ENCODE measurements around the gene PRDM5.

The PRDM5 gene

GRCh38 chr4:120922381-120923206 is at the start of gene PRDM5:
Gene PRDM5 (minus strand): TSS chr4:120922726. CDS start chr4:120922608, 118 bp downstream.
- Mint-ChIP-seq H3K4me1 (peaks cover 49% of the 10 kb centered on the region), H3K9me3 (peaks cover 8% of the 10 kb centered on the region), H3K36me3 (ENCODE audit: low read depth) (peaks cover 5% of the 10 kb centered on the region), H3K27me3 (ENCODE audit: low read depth, poor library complexity) (peaks cover 3% of the 10 kb centered on the region), H3K27ac (peak within 1 kb of the TSS; percentile 99), H3K4me3 (peak within 1 kb of the TSS; percentile 87)
- DNase-seq: peak; percentile 72
- no peak for TF ChIP-seq CTCF (IDR thresholded peaks at IDR 0.05)

- DNase-seq: no peak
- Mint-ChIP-seq H3K9me3 (no peaks in the 10 kb centered on the region), H3K27ac (no peak overlapping the region), H3K27me3 (ENCODE audit: low read depth, poor library complexity) (no peaks in the 10 kb centered on the region), H3K36me3 (ENCODE audit: low read depth) (no peaks in the 10 kb centered on the region), H3K4me1 (peaks cover 15% of the 10 kb centered on the region), H3K4me3 (no peak overlapping the region)
- no peak for TF ChIP-seq CTCF (IDR thresholded peaks at IDR 0.05)
Measured at GRCh38 chr4:120971884-120972283, 49.4 kb upstream of the PRDM5 start.

- Mint-ChIP-seq H3K36me3 (ENCODE audit: low read depth) (no peaks in the 10 kb centered on the region), H3K27ac (no peak overlapping the region), H3K9me3 (no peaks in the 10 kb centered on the region), H3K4me1 (peaks cover 14% of the 10 kb centered on the region), H3K27me3 (ENCODE audit: low read depth, poor library complexity) (no peaks in the 10 kb centered on the region), H3K4me3 (no peak overlapping the region)
- no peak for TF ChIP-seq CTCF (IDR thresholded peaks at IDR 0.05)
- no peak for DNase-seq
Measured at GRCh38 chr4:120965938-120966337, 43.4 kb upstream of the PRDM5 start.

- Mint-ChIP-seq H3K4me1 (peaks cover 12% of the 10 kb centered on the region), H3K4me3 (no peak overlapping the region), H3K27me3 (ENCODE audit: low read depth, poor library complexity) (no peaks in the 10 kb centered on the region), H3K27ac (no peak overlapping the region), H3K9me3 (no peaks in the 10 kb centered on the region), H3K36me3 (ENCODE audit: low read depth) (no peaks in the 10 kb centered on the region)
- no peak for TF ChIP-seq CTCF (IDR thresholded peaks at IDR 0.05)
- DNase-seq: no peak
Measured at GRCh38 chr4:120964596-120964995, 42.1 kb upstream of the PRDM5 start.

GRCh38 chr4:120963449-120963848 is 40.9 kb upstream of the PRDM5 start:
- DNase-seq: no peak
- TF ChIP-seq CTCF (IDR thresholded peaks at IDR 0.05): no peak
- peaks cover 4% of the 10 kb centered on the region for H3K27me3 Mint-ChIP-seq (ENCODE audit: low read depth, poor library complexity)
- H3K9me3 Mint-ChIP-seq: no peaks in the 10 kb centered on the region
- no peaks in the 10 kb centered on the region for H3K36me3 Mint-ChIP-seq (ENCODE audit: low read depth)
- H3K4me3 Mint-ChIP-seq: no peak overlapping the region
- H3K27ac Mint-ChIP-seq: no peak overlapping the region
- peaks cover 12% of the 10 kb centered on the region for H3K4me1 Mint-ChIP-seq

Measured in nephron progenitor cell (in vitro differentiated cells).